MM.1S (cell line): ENCODE results near the gene HIVEP2.

Experiments used
- DNase-seq: peaks from one replicate; pipeline ENCODE4 v3.0.0-alpha.2; 2015
- H2AFZ ChIP-seq: fragments of 300-600 bp; sonication (generic); 2 replicates; pipeline ENCODE4 v1.6.0; 2016; ENCODE audit warnings: antibody characterized with exemption, low read length
- H3F3A ChIP-seq: fragments of 300-600 bp; sonication (generic); 2 replicates; pipeline ENCODE4 v1.6.1; 2016; ENCODE audit warnings: mild to moderate bottlenecking, antibody characterized with exemption, low read length, moderate library complexity, mixed read lengths; ENCODE audit not compliant: insufficient read depth
- H3K27ac ChIP-seq: fragments of 300-600 bp; sonication (generic); 2 replicates; pipeline ENCODE4 v1.5.1; 2016; ENCODE audit warnings: mild to moderate bottlenecking, low read length
- H3K27me3 ChIP-seq: fragments of 300-600 bp; sonication (generic); replicated peaks from 2 replicates; pipeline ENCODE4 v1.6.0; 2016; ENCODE audit warnings: low read length; ENCODE audit not compliant: insufficient read depth
- H3K36me3 ChIP-seq: fragments of 300-600 bp; sonication (generic); replicated peaks from 2 replicates; pipeline ENCODE4 v1.6.1; 2016; ENCODE audit warnings: mild to moderate bottlenecking, low read length, mixed read lengths; ENCODE audit not compliant: insufficient read depth
- H3K4me1 ChIP-seq: fragments of 300-600 bp; sonication (generic); 2 replicates; pipeline ENCODE4 v1.6.1; 2016; ENCODE audit warnings: low read length, mixed read lengths
- H3K4me2 ChIP-seq: fragments of 300-600 bp; sonication (generic); 2 replicates; pipeline ENCODE4 v1.6.0; 2016; ENCODE audit warnings: low read depth, low read length
- H3K4me3 ChIP-seq: fragments of 300-600 bp; sonication (generic); 2 replicates; pipeline ENCODE4 v1.5.1; 2016; ENCODE audit warnings: low read length, mixed read lengths
- H3K79me2 ChIP-seq: fragments of 300-600 bp; sonication (generic); 2 replicates; pipeline ENCODE4 v1.6.1; 2016; ENCODE audit warnings: mixed run types, low read length, mixed read lengths
- H3K9ac ChIP-seq: fragments of 300-600 bp; sonication (generic); 2 replicates; pipeline ENCODE4 v1.6.1; 2016; ENCODE audit warnings: low read length, mixed read lengths
- H3K9me2 ChIP-seq: fragments of 300-600 bp; sonication (generic); replicated peaks from 2 replicates; pipeline ENCODE4 v1.6.1; 2016; ENCODE audit warnings: mild to moderate bottlenecking, low read length, mixed read lengths; ENCODE audit not compliant: insufficient read depth
- H3K9me3 ChIP-seq: fragments of 300-600 bp; sonication (generic); replicated peaks from 2 replicates; pipeline ENCODE4 v1.6.1; 2016; ENCODE audit warnings: mild to moderate bottlenecking, low read length, mixed read lengths; ENCODE audit not compliant: insufficient read depth
- H4K20me1 ChIP-seq: fragments of 300-600 bp; sonication (generic); 2 replicates; pipeline ENCODE4 v1.6.1; 2016; ENCODE audit warnings: mild to moderate bottlenecking, low read length, moderate library complexity, mixed read lengths; ENCODE audit not compliant: insufficient read depth
- EZH2 ChIP-seq: fragments of 300-600 bp; sonication (generic); optimal IDR thresholded peaks from 2 replicates; pipeline ENCODE3; 2017; ENCODE audit warnings: low read depth, mild to moderate bottlenecking, antibody characterized with exemption, low read length, mixed read lengths
- EZH2phosphoT487 ChIP-seq: fragments of 300-600 bp; sonication (generic); IDR thresholded peaks from 2 replicates; pipeline ENCODE4 v1.6.1; 2018; ENCODE audit warnings: antibody characterized with exemption, low read length
- TF ChIP-seq, protein P1 (sequence below): fragments of 300-600 bp; sonication (generic); IDR thresholded peaks from 2 replicates; pipeline ENCODE4 v1.5.1; 2016; ENCODE audit warnings: antibody characterized with exemption, low read length, mixed read lengths

HIVEP2 gene

DNA sequence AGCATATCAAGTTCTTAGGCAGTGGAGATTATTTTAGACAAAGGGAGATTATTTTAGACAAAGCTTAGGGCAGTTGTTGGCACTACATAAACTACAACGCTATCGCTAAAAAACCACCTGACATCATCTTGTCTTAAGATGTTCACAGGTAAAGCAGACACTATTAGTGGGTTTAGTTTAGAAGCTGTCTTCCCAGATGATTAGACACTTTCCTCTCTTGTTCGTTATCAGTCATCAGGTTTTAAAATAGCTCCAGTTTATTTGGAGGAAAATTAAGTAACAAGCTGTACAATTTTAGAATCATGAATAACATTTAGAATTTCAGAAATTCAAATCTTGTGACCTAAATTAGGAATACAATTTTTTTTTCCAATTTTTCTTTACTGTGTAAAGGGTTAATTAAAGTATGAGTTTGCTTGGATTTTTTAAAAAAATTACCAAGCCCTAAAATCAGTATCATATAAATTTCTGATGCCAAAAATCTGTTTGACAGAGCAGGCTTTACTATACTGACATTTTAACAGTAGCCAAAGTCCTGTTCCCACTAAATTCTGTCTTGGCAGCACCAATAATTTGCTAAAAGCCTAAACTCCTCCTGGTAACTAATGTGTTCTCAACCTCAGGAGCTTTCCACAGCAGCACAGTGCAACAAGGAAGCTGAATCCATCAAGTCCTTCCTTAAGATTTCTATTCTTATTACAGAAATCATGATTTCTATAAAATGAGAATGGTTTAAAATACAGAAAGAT, 109.0 kb downstream of the HIVEP2 start:
- no peaks in the 10 kb centered on the region for H4K20me1 ChIP-seq
- no peak overlapping the region for H3K4me3 ChIP-seq
- DNase-seq, result no peak
- no peak overlapping the region for H2AFZ ChIP-seq
- TF ChIP-seq, protein P1, sequence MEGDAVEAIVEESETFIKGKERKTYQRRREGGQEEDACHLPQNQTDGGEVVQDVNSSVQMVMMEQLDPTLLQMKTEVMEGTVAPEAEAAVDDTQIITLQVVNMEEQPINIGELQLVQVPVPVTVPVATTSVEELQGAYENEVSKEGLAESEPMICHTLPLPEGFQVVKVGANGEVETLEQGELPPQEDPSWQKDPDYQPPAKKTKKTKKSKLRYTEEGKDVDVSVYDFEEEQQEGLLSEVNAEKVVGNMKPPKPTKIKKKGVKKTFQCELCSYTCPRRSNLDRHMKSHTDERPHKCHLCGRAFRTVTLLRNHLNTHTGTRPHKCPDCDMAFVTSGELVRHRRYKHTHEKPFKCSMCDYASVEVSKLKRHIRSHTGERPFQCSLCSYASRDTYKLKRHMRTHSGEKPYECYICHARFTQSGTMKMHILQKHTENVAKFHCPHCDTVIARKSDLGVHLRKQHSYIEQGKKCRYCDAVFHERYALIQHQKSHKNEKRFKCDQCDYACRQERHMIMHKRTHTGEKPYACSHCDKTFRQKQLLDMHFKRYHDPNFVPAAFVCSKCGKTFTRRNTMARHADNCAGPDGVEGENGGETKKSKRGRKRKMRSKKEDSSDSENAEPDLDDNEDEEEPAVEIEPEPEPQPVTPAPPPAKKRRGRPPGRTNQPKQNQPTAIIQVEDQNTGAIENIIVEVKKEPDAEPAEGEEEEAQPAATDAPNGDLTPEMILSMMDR, result no peak
- TF ChIP-seq EZH2phosphoT487, result no peak
- TF ChIP-seq EZH2, result no peak
- H3K27ac ChIP-seq, result no peak overlapping the region
- H3K4me1 ChIP-seq, result no peaks in the 10 kb centered on the region
- no peaks in the 10 kb centered on the region for H3K9me2 ChIP-seq
- H3K27me3 ChIP-seq, result no peaks in the 10 kb centered on the region
- no peaks in the 10 kb centered on the region for H3K36me3 ChIP-seq
- H3K4me2 ChIP-seq, result no peak overlapping the region
- H3F3A ChIP-seq, result no peaks in the 10 kb centered on the region
- H3K9me3 ChIP-seq, result no peaks in the 10 kb centered on the region
- H3K9ac ChIP-seq, result no peak overlapping the region
- H3K79me2 ChIP-seq, result no peaks in the 10 kb centered on the region; the same call in 1 of the 2 replicates

DNA sequence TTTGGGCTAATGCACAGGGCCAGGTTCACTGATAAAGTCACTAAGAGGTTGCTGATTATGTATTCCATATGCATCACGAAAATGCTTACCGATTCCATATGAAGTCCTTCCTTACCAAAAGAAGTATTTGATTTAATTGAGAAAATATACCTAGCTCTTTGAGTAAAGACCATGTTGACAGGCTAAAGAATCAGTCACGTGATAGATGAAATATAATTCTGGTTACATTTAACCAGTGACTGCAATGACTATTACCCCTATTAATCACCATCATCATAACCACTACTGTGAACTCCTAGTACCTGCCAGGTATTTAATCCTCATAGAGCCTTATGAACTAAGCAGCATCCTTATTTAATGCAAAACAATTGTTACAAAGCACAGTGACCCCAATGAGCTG, 110.1 kb downstream of the HIVEP2 start:
- DNase-seq, result no peak
- Histone ChIP-seq H2AFZ (no peak overlapping the region), H3K9me3 (no peaks in the 10 kb centered on the region), H3K27ac (no peak overlapping the region), H3K79me2 (no peaks in the 10 kb centered on the region; the same call in 1 of the 2 replicates), H4K20me1 (no peaks in the 10 kb centered on the region), H3K4me3 (no peak overlapping the region), H3K27me3 (no peaks in the 10 kb centered on the region), H3F3A (no peaks in the 10 kb centered on the region), H3K4me1 (no peaks in the 10 kb centered on the region), H3K4me2 (no peak overlapping the region), H3K9me2 (no peaks in the 10 kb centered on the region), H3K36me3 (no peaks in the 10 kb centered on the region), H3K9ac (no peak overlapping the region)
- TF ChIP-seq EZH2phosphoT487, result no peak
- TF ChIP-seq EZH2, result no peak
- TF ChIP-seq, protein P1, result no peak

DNA sequence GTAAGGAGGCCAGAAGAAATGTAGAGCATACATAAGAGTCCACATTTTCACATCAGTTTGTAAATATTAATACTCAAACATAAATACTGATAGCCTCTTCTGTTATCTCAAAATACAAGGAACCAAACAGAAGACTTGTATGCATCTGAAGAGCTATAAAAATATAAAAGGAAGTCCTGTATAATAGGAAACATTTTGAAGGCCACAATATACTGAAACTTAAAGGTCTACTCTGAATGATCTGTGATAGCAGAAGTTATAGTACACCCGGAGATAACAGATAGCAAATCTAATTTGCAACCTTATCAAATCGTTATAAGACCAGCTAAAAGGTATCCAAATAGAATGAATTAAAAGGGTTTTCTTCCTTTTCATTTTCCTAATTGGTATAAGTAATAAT, 111.2 kb downstream of the HIVEP2 start:
- TF ChIP-seq, protein P1, result no peak
- TF ChIP-seq EZH2phosphoT487 (no peak), EZH2 (no peak)
- Histone ChIP-seq H3F3A (no peaks in the 10 kb centered on the region), H3K9me3 (no peaks in the 10 kb centered on the region), H3K27ac (no peak overlapping the region), H4K20me1 (no peaks in the 10 kb centered on the region), H3K4me1 (no peaks in the 10 kb centered on the region), H3K79me2 (no peaks in the 10 kb centered on the region; the same call in 1 of the 2 replicates), H3K9ac (no peak overlapping the region), H3K27me3 (no peaks in the 10 kb centered on the region), H3K36me3 (no peaks in the 10 kb centered on the region), H3K9me2 (no peaks in the 10 kb centered on the region), H2AFZ (no peak overlapping the region), H3K4me3 (no peak overlapping the region), H3K4me2 (no peak overlapping the region)
- no peak for DNase-seq
